Astrocyte of the hippocampus (primary cell): ENCODE data around the gene ZDHHC1.

ENCODE experiments used
- DNase-seq: peaks from one replicate; pipeline ENCODE4 v3.0.0; 2011; ENCODE audit warnings: low read depth, low spot score

ZDHHC1 gene, protein sequence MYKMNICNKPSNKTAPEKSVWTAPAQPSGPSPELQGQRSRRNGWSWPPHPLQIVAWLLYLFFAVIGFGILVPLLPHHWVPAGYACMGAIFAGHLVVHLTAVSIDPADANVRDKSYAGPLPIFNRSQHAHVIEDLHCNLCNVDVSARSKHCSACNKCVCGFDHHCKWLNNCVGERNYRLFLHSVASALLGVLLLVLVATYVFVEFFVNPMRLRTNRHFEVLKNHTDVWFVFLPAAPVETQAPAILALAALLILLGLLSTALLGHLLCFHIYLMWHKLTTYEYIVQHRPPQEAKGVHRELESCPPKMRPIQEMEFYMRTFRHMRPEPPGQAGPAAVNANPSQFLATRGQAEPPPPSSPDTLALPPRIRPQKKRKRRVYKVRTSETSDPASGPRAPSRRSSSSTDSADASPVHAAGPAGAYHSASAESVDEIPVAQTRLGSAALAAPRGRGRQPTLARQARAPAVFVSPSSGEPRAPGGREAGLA

GRCh38 chr16:67415872-67416793, at the start of gene ZDHHC1:
ZDHHC1 (minus strand) TSS chr16:67416477; CDS start chr16:67407775, 8,702 bp downstream.
- peak; percentile 90 for DNase-seq

- DNase-seq = no peak
Measured at GRCh38 chr16:67464565-67464964, 48.3 kb upstream of the ZDHHC1 start.

GRCh38 chr16:67463691-67464090, 47.4 kb upstream of the ZDHHC1 start:
- DNase-seq = no peak

- DNase-seq = no peak
Measured at GRCh38 chr16:67463059-67463458, 46.8 kb upstream of the ZDHHC1 start.

DNA sequence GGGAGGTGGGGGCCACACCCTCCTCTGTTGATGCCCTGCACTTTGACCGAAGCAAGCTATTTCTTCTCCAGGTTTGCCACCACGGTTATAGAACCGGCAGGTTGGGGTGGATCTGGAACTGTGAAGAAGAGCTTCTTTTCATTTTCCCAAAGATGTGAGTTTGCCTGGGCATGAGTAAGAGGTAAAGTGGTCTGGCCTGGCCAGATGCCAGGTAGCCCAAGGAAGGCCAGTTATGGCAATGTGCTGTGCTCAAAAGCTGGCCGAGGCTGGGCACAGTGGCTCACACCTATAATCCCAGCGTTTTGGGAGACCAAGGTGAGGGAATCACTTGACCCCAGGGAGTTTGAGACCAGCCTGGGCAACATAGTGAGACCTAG, 46.0 kb upstream of the ZDHHC1 start:
- peak; percentile 61 for DNase-seq

GRCh38 chr16:67461600-67462278, 45.5 kb upstream of the ZDHHC1 start:
- DNase-seq = no peak

- no peak for DNase-seq
Measured at GRCh38 chr16:67460961-67461360, 44.7 kb upstream of the ZDHHC1 start.

DNA sequence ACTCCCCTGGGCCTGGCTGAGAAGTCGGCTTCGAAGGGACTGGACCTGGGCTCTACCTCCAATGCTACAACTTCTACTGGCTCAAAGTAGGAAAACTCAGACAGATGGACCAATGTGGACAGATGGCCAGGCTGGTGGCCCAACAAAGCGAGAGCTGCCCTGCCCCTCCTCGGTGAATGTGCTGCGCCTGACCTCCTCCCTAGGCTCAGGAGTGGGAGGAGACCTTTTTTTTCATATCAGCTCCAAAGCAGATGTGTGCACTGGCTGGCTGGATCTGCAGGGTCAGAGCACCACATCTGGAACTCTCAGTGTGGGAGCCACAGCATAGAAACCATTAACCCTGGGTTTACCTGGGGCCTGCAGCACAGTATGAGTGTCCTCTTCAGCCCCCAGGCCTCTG, 43.9 kb upstream of the ZDHHC1 start:
- DNase-seq = no peak

- DNase-seq = no peak
Measured at GRCh38 chr16:67459861-67460150, 43.5 kb upstream of the ZDHHC1 start.

DNA sequence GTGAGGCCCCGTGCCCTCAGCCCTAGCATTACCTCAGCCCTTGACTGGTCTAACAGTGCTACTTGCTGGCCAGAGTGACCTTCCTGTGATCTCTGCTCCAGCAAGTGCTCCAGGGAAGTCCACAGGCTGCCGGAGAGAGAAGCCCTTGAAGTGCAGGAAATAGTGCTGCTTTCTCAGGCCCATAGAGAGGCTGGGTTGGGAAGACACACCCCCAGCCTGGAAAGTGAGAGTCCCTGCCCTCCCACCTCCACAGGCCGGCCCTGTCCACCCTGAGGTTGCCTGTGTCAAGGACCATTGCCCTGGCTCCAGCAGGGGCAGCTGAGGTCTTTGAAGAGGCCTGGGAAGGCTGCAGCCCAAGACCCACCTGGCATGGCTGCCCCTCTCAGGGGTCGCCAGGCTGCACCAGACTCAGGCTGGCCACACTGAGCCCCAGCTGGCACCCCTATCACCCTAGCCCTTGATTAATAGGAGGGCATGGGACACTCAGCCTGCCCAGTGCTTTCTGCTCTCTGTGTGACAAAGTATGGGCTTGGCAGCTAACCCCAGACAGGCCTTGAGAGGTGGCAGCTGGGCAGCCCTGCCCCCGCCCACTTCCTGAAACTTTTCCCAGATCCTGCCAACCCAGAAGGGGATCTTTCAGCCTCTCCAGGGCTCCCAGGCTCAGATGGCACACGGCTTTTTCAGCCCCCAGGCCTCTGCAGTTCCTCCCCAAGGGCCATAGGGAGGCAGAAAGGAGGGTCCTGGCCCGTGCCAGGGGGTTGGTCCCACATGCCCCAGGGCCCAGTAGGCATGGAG, 43.0 kb upstream of the ZDHHC1 start:
- no peak for DNase-seq

DNA sequence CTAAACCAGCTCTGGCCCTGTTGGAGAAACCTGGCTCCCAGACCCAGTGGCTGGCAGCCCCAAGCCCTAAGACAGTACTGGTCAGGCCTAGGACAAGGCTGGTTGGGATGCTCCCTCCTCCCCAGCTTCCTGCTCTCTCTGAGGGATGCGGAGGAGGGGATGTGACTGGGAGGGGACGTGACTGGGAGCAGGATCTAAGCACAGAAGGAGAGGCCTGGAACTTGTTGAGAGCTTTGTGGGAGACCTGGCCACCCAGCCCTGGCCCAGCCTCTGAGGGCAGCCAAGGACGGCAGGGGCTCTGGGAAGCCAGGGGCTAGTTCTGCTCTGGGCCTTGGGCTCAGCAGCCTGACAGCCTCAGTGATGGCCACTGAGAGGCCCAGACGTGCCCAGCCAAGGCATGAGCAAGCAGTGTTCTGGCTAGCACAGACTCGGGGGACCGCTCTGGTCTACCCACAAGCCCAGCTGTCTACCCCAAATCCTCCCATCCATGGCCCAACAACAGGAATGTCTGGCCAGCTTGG, 41.9 kb upstream of the ZDHHC1 start:
- DNase-seq = no peak

GRCh38 chr16:67457611-67458010, 41.3 kb upstream of the ZDHHC1 start:
- DNase-seq = no peak

DNA sequence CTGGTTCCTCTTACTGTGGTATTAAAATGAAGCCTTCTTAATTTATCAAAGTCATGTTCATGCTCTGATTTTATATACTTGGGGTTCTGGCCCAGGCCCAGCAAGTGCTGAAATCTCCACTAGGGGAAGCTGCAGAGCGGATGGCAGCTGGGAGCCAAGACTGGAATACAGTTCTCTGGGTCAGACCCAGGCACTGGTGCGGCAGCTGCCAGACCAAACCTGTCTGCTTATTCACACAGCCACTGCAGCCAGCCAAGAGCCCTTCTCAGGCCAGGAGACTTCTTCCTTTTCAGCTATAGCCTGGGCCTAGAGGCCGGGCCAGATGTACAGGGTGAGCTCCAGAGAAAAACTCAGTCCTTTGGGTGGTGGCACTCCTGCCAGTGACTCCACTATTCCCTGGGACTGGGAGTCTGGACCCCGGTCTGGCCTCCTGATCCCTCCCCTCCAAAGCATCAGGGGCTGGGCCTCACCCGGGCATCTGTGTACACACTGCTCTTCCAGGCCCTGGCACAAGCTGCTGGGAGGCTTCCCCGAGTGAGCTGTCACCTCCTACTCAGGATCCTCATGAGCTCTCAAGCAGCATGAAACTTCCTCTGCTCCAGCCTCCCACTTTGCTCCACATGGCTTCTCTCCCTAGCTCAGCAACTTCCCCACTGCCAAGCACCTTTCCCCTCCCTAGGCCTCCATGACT, 40.3 kb upstream of the ZDHHC1 start:
- DNase-seq = peak; percentile 45

DNA sequence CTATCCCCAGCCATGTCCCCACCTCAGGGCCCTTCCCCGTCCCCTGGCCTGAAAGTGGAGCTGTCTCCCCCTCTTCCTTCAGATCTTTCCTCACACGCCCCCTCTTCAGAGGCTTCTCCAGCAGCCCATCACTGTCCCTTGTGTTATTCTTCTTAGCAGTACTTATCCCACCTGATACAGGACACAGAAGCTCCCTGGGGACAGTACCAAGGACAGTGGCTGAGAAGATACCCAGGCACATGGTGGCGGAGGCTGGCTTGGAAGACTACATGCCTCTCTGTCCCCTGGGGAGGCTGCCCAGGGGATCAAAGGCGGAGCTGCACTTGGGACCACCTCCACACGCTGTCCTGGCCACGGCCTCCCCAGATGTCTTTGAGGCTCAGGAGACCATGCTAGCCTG, 38.6 kb upstream of the ZDHHC1 start:
- no peak for DNase-seq

- no peak for DNase-seq
Measured at GRCh38 chr16:67454104-67454503, 37.8 kb upstream of the ZDHHC1 start.

DNA sequence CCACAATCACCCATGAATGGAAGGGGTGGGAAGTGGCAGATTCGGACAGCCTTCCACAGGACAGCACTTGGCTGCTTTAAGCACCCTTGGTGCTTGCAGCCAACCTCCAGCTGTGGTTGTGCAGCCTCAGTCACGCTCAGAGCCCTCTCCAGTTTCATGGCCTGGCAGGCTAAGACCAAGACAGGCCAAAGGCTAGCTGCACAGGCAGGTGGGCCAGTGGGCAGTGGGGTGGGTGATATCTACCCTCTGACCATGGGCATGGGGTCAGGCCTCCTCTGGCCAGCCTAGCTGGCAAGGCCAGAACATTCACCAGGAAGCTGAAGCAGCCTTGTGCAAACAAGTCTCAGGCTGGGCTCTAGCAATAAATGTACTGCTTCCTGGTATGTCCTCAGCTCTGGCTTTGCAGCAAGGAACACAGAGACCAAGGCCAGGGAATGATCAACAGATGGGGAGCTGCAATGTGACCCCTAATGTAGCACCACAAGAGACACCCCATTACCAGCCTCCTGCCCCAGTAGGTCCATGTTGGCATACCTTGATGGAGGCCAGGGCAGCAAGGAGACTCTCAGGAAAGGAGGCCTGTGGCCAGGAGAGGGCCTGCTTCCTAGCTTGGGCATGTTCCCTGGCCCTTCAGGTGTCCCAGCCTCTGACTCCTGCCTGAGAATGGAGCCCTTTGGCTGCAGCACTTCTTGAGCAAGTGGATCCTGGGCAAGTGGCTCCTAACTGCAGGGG, 35.6 kb upstream of the ZDHHC1 start:
- no peak for DNase-seq

- DNase-seq = no peak
Measured at GRCh38 chr16:67451061-67451703, 34.9 kb upstream of the ZDHHC1 start.

DNA sequence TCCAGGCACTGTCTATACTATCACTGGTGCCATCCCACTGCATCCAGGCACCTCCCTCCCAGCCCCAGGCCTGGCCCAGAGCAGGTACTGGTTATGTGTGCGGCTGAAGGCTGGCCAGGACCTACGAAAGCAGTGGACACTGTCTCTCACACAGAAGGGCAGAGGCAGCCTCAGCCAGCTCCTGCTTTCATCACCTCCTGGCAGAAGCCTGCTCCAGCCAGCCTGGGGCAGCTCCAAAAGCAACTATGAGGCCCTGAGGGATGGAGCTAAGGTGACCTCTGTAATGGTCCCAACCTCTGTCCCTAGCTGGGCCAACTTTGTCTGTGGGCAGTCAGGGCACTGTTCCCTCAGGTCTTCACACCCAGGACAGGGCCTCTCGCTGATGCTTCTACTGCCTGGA, 33.5 kb upstream of the ZDHHC1 start:
- DNase-seq = no peak

GRCh38 chr16:67449336-67449735, 33.1 kb upstream of the ZDHHC1 start:
- no peak for DNase-seq
